NCI-H2107 (cell line): ENCODE results near the gene ZFTA.

Experiments used
- DNase-seq: peaks from one replicate; lab custom pipeline; 2025; lab: John Stamatoyannopoulos, UW

Gene ZFTA

GRCh38 chr11:63749624-63750023, 19.0 kb downstream of the ZFTA start:
- no peak for DNase-seq

DNA sequence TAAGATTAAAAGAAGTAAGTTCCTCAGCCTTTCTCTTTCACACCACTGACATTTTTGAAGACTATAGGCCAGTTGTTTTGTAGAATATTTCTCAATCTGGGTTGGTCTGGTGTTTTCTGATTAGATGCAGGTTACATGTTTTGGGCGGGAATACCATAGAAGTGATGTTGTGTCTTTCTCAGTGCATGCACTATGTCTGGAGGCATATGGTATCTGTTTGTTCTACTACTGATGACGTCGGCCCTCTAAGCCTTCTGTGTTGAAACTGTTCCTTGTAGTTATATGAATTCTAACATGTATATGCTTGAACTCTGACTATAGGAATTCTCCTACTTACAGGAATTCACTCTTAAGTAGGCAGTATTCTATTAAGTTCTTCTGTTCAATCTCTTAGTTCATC, 21.6 kb downstream of the ZFTA start:
- DNase-seq = no peak

DNA sequence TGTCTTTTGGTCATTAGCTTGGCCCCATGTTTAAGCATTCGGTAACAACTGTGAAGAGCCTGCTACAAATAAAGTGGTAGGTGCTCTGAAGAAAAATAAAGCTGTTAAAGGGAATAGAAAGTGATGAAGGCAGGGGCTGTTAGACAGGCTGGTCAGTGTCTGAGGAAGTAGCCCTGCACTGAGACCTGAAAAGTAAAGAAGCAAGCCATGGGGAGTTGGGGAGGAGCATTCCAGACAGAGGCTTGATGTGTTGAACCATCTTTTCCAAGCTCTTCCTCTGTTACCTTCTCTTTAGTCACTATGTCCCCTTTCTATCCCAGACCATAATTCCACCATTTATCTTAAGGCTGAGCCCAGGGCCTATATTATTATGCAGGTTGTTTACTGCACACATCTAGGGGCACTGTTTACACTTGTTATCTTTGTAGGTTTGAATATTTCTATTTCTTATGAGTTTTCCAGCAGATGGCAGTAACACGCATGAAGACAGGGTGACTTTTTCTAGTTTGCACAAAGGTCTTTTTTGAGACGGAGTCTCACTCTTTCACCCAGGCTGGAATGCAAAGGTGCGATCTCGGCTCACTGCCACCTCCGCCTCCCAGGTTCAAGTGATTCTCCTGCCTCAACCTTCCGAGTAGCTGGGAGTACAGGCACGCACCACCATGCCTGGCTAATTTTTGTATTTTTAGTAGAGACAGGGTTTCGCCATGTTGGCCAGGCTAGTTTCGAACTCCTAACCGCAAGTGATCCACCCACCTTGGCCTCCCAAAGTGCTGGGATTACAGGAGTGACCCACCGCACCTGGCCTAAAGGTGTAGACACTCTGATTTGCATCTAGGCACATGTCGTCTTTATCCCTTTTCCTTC, 23.0 kb downstream of the ZFTA start:
- DNase-seq = no peak

DNA sequence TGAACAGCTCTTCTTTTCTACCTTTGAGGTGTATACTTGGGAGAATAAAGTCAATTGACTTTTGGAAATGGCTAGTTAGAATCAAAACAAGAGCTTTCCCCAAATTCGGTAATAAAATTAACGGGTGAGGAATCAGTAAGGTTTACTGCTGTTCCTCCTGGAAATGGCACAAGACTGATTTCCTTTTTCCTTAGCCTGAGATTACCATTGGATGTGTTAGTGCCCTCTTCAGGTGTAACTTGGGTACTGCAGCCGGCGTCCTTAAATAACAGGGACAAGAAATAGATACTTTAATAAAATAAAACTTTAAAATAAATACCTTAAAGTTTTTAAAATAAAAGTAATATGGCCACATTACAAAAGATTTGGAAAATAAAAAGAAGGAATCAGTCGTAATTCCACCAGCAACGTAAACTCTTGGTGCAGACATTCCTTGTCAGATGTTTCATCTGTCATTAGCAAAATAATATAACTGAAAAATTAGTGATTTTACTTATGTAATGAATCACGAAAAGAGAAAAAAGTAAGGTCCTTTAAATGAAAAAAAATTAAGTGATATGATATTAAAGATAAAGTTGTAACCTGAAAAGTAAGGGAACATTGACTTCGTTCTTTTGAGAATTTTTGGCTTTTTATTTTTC, 29.7 kb downstream of the ZFTA start:
- peak; percentile 26 for DNase-seq

DNA sequence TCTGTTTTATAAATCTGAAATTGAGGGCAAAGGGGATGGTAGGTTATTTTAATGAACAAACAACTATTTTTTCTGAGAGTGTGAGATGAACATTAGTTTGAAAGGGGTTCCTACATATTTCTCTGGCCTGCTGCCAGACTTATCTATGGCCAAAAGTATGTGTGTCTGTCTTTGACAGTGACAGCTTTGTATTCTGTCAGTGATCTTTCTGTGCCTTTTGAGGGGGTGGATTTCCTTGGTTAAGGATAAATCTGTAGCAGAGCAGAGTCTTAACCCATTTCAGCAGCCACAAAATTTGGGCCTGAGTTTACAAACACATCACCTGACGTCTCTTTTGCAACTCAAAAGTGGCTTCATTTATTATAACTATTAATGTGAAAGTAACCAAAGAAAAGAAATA, 30.9 kb downstream of the ZFTA start:
- no peak for DNase-seq

DNA sequence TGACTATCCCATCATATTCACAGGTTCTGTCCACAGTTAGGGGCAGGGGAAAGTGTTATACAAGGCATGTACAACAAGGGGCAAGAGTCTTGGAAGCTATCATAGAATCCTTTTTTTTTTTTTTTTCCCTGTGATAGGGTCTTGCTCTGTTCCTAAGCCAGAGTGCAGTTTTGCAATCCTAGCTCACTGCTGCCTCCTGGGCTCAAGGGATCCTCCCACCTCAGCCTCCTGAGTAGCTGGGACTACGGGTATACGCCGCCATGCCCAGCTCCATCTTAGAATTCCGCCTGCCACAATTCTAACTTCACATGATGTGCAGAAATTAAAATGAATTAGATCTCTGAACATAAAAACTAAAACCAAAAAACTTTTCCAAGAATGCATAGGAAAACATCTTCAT, 31.7 kb downstream of the ZFTA start:
- DNase-seq = no peak

GRCh38 chr11:63729326-63729725, 39.2 kb downstream of the ZFTA start:
- DNase-seq = no peak

DNA sequence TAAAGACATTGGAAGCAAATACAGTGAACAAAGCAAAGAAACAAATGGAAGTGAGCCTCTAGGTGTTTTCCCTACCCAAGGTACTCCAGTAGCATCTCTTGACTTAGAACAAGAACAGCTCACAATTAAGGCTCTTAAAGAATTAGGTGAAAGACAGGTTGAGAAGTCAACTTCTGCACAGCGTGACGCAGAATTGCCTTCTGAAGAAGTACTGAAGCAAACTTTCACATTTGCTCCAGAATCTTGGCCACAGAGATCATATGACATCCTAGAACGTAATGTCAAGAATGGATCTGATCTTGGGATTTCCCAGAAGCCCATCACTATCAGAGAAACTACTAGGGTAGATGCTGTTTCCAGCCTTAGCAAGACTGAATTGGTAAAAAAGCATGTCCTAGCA, 48.0 kb downstream of the ZFTA start:
- DNase-seq = no peak

DNA sequence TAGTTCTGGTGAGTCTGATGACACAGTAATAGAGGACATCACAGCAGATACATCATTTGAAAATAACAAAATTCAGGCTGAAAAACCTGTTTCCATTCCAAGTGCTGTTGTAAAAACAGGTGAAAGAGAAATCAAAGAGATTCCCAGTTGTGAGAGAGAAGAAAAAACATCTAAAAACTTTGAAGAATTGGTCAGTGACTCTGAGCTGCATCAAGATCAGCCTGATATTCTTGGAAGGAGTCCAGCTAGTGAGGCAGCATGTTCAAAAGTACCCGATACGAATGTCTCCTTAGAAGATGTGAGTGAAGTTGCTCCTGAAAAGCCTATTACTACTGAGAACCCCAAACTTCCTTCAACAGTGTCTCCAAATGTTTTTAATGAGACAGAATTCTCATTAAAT, 48.6 kb downstream of the ZFTA start:
- DNase-seq = no peak

- DNase-seq = no peak
Measured at GRCh38 chr11:63719001-63719400, 49.6 kb downstream of the ZFTA start.
